RKO (cell line): ENCODE results near the gene RGS8.

Experiments used
- DNase-seq: peaks from one replicate; pipeline ENCODE4 v3.0.0-alpha.2; 2016; ENCODE audit warnings: low spot score

The RGS8 gene

GRCh38 chr1:182637769-182638168, 46.6 kb downstream of the RGS8 start:
- DNase-seq, result no peak

GRCh38 chr1:182635871-182636270, 48.5 kb downstream of the RGS8 start:
- no peak for DNase-seq
